GM12801 (cell line): ENCODE measurements around the gene OR56A1.

Experiments
- CTCF ChIP-seq: IDR thresholded peaks from one replicate; pipeline ENCODE4 v1.5.1; 2011; ENCODE audit warnings: control low read depth; ENCODE audit not compliant: insufficient read length; ENCODE audit errors: extremely low read depth

The OR56A1 gene

GRCh38 chr11:6030708-6031405 lies at the start of gene OR56A1:
OR56A1 (minus strand) TSS chr11:6030758; CDS start chr11:6027692, 3,066 bp downstream.
- no peak for TF ChIP-seq CTCF

GRCh38 chr11:6079463-6079862 lies 48.9 kb upstream of the OR56A1 start:
- no peak for TF ChIP-seq CTCF

GRCh38 chr11:6077723-6078122 lies 47.2 kb upstream of the OR56A1 start:
- TF ChIP-seq CTCF: no peak

GRCh38 chr11:6067502-6067901 lies 36.9 kb upstream of the OR56A1 start:
- TF ChIP-seq CTCF: no peak

- no peak for TF ChIP-seq CTCF
Observed at GRCh38 chr11:6062691-6063358, 32.3 kb upstream of the OR56A1 start.

- no peak for TF ChIP-seq CTCF
Observed at GRCh38 chr11:6061475-6061874, 30.9 kb upstream of the OR56A1 start.

GRCh38 chr11:6057452-6057851 lies 26.9 kb upstream of the OR56A1 start:
- no peak for TF ChIP-seq CTCF
